Keratinocyte (primary cell): Measurements from ENCODE around the gene TRIM75. TPM values are rescaled to one million over a fixed set of nuclear protein-coding genes. Genes with fewer than 3 reads are reported as not detected.
A peak's percentile ranks its signal among the peaks of the same experiment; 100 is the strongest.

Experiments
- DNase-seq: peaks from one replicate; pipeline ENCODE4 v3.0.0-alpha.2; 2011; ENCODE audit warnings: low read depth, missing footprints, low spot score
- FAIRE-seq: peaks from 2 replicates; lab custom pipeline; 2011; peaks lifted over from hg19 to GRCh38; lab: Jason Lieb, UNC
- H2AFZ ChIP-seq: 2 replicates; pipeline ENCODE4 v1.6.0; 2012; ENCODE audit warnings: low read length, control low read depth, inconsistent platforms; ENCODE audit not compliant: control insufficient read depth
- H3K27ac ChIP-seq: 2 replicates; pipeline ENCODE4 v1.5.1; 2011; ENCODE audit warnings: low read length; ENCODE audit not compliant: control insufficient read depth, insufficient read depth
- H3K27me3 ChIP-seq: 3 replicates; pipeline ENCODE4 v1.6.0; 2011; ENCODE audit warnings: low read length; ENCODE audit not compliant: control insufficient read depth, insufficient read depth; ENCODE audit errors: extremely low read depth
- H3K36me3 ChIP-seq, 2 experiments: 2 replicates in 1 of 2; 3 replicates in 1 of 2; pipeline ENCODE4 v1.5.1; 2011; ENCODE audit warnings: low read length in 2 of 2, mild to moderate bottlenecking in 1 of 2; ENCODE audit not compliant: control insufficient read depth in 2 of 2, insufficient read depth in 2 of 2; ENCODE audit errors: extremely low read depth in 1 of 2
- H3K4me1 ChIP-seq: 3 replicates; pipeline ENCODE4 v1.5.1; 2011; ENCODE audit warnings: low read length; ENCODE audit not compliant: control insufficient read depth, insufficient read depth; ENCODE audit errors: extremely low read depth
- H3K4me2 ChIP-seq: 3 replicates; pipeline ENCODE4 v1.6.0; 2011; ENCODE audit warnings: low read depth, low read length; ENCODE audit not compliant: control insufficient read depth, insufficient read depth; ENCODE audit errors: extremely low read depth
- H3K4me3 ChIP-seq, 3 experiments: fragments of 200-600 bp in 1 of 3; sonication (generic) in 1 of 3; 2 replicates in 2 of 3; 3 replicates in 1 of 3; pipeline ENCODE4 v1.5.1; 2011 to 2016; ENCODE audit warnings: low read length in 3 of 3, mild to moderate bottlenecking in 3 of 3, control low read depth in 2 of 3, inconsistent platforms in 1 of 3, low read depth in 1 of 3, mixed read lengths in 1 of 3, mixed run types in 1 of 3, moderate library complexity in 1 of 3; ENCODE audit not compliant: control insufficient read depth in 2 of 3, insufficient read depth in 2 of 3; ENCODE audit errors: extremely low read depth in 1 of 3
- H3K79me2 ChIP-seq: 2 replicates; pipeline ENCODE4 v1.6.0; 2012; ENCODE audit warnings: low read length; ENCODE audit not compliant: control insufficient read depth, insufficient read depth
- H3K9ac ChIP-seq: 3 replicates; pipeline ENCODE4 v1.6.0; 2011; ENCODE audit warnings: low read length; ENCODE audit not compliant: control insufficient read depth, insufficient read depth; ENCODE audit errors: extremely low read depth
- H3K9me1 ChIP-seq: 3 replicates; pipeline ENCODE4 v1.6.0; 2011; ENCODE audit warnings: low read length; ENCODE audit not compliant: control insufficient read depth, insufficient read depth; ENCODE audit errors: extremely low read depth
- H3K9me3 ChIP-seq: 2 replicates; pipeline ENCODE4 v1.5.1; 2012; ENCODE audit warnings: low read depth, low read length; ENCODE audit not compliant: control insufficient read depth
- H4K20me1 ChIP-seq: 3 replicates; pipeline ENCODE4 v1.6.0; 2011; ENCODE audit warnings: low read length; ENCODE audit not compliant: control insufficient read depth, insufficient read depth; ENCODE audit errors: extremely low read depth
- CTCF ChIP-seq, 3 experiments: IDR thresholded peaks in 1 of 3; conservative IDR thresholded peaks in 1 of 3; optimal IDR thresholded peaks in 1 of 3; 2 replicates in 2 of 3; 3 replicates in 1 of 3; pipeline versions ENCODE3 to v1.5.1; 2011; ENCODE audit warnings: low read length in 3 of 3, mild to moderate bottlenecking in 3 of 3, moderate library complexity in 2 of 3, control low read depth in 1 of 3, inconsistent platforms in 1 of 3; ENCODE audit not compliant: insufficient read depth in 2 of 3; ENCODE audit errors: extremely low read depth in 1 of 3
- EZH2 ChIP-seq: IDR thresholded peaks from one replicate; pipeline ENCODE4 v1.6.1; 2012; ENCODE audit warnings: inconsistent platforms, mild to moderate bottlenecking, low read length, moderate library complexity
- dilution Hi-C: fragments of 300-500 bp; cut with MboI; formaldehyde crosslinking; loops from one replicate; pipeline ENCODE4 v1.7.0; 2020; ENCODE audit warnings: low sequenced_read_pairs; ENCODE audit not compliant: extremely low pct_ligation_motif_present
- polyA plus RNA-seq, 5 experiments: library from polyadenylated mRNA; depleted of rRNA in 3 of 5; stranded (reverse) in 3 of 5; stranded (forward) in 1 of 5; unstranded in 1 of 5; fragments of >200 nt; gene quantifications; 1 replicate in 1 of 5; 2 replicates in 3 of 5; 3 replicates in 1 of 5; pipeline versions ENCODE4 v1.2.1 to v1.2.3, GENCODE V29; 2011 to 2012; ENCODE audit warnings: missing spikeins in 2 of 5, low read depth in 1 of 5, low replicate concordance in 1 of 5

The TRIM75 gene
- polyA plus RNA-seq, 1 donor (not counting 4 experiments of a cell fraction or from before 2014, with no cell fraction given): not detected

- H4K20me1 ChIP-seq: no peaks in the 10 kb centered on the region
- no peak for DNase-seq
- no peaks in the 10 kb centered on the region for H3K9me1 ChIP-seq
- H3K9me3 ChIP-seq: no peaks in the 10 kb centered on the region
- H3K4me2 ChIP-seq: no peak overlapping the region
- H2AFZ ChIP-seq: no peak overlapping the region
- no peak for TF ChIP-seq CTCF (optimal IDR thresholded peaks at IDR 0.05 in 1 of 3, IDR thresholded peaks at IDR 0.05 in 1 of 3, conservative IDR thresholded peaks at IDR 0.05 in 1 of 3; ENCODE audit: extremely low read depth in 1 of 3, insufficient read depth in 2 of 3, low read length in 3 of 3)
- TF ChIP-seq EZH2: no peak
- H3K27me3 ChIP-seq: no peaks in the 10 kb centered on the region
- no peaks in the 10 kb centered on the region for H3K4me1 ChIP-seq
- no peaks in the 10 kb centered on the region for H3K79me2 ChIP-seq
- H3K4me3 ChIP-seq: no peak overlapping the region
- H3K9ac ChIP-seq: no peak overlapping the region
- no peak overlapping the region for H3K27ac ChIP-seq
- dilution Hi-C loops: no loop called here
- H3K36me3 ChIP-seq: no peaks in the 10 kb centered on the region
- FAIRE-seq: no peak
These were observed 5.7 kb downstream of the TRIM75 start for GRCh38 chr4:165059386-165059785.

GRCh38 chr4:165060938-165061337 lies 7.3 kb downstream of the TRIM75 start:
- Histone ChIP-seq H3K9me3 (no peaks in the 10 kb centered on the region), H3K4me3 (no peak overlapping the region), H3K9ac (no peak overlapping the region), H4K20me1 (no peaks in the 10 kb centered on the region), H3K9me1 (no peaks in the 10 kb centered on the region), H3K36me3 (no peaks in the 10 kb centered on the region), H3K4me2 (no peak overlapping the region), H3K27ac (no peak overlapping the region), H3K79me2 (no peaks in the 10 kb centered on the region), H3K27me3 (no peaks in the 10 kb centered on the region), H2AFZ (no peak overlapping the region), H3K4me1 (no peaks in the 10 kb centered on the region)
- dilution Hi-C loops: no loop called here
- FAIRE-seq (no peak), DNase-seq (no peak)
- no peak for TF ChIP-seq EZH2
- peak in 2 of 3 experiments; percentile 2 to 17 for TF ChIP-seq CTCF (optimal IDR thresholded peaks at IDR 0.05 in 1 of 3, IDR thresholded peaks at IDR 0.05 in 1 of 3, conservative IDR thresholded peaks at IDR 0.05 in 1 of 3; ENCODE audit: extremely low read depth in 1 of 3, insufficient read depth in 2 of 3, low read length in 3 of 3)
